Right lobe of liver (tissue), 6 donors: ENCODE measurements around the gene KCNQ5. TPM values are rescaled to one million over a fixed set of nuclear protein-coding genes. Genes with fewer than 3 reads are reported as not detected.

Experiments used
- ATAC-seq, 4 donors: fragments of 200-7000 bp; cut with Tn5 transposase; one replicate each; pipeline ENCODE4 v1.9.1; 2020; ENCODE audit warnings: mild to moderate bottlenecking in 4 of 4, moderate library complexity in 4 of 4
- DNase-seq, 3 donors: peaks; one replicate each; pipeline ENCODE4 v3.0.0-alpha.2; 2020
- H3K27ac ChIP-seq, 3 donors: fragments of 200-600 bp; one replicate each; pipeline ENCODE4 v1.8.0; 2022
- H3K27me3 ChIP-seq, 2 donors: fragments of 200-600 bp; one replicate each; pipeline ENCODE4 v1.8.0; 2022
- H3K36me3 ChIP-seq, 4 donors: fragments of 200-600 bp; sonication (generic) in 1 of 4; one replicate each; pipeline versions ENCODE4 v1.5.1 to v1.8.0; 2017 to 2022; ENCODE audit warnings: control low read depth in 1 of 4
- H3K4me1 ChIP-seq, 4 donors: fragments of 200-600 bp; sonication (generic) in 1 of 4; one replicate each; pipeline versions ENCODE4 v1.5.1 to v1.8.0; 2017 to 2022; ENCODE audit warnings: control low read depth in 1 of 4
- H3K4me3 ChIP-seq, 3 donors: fragments of 200-600 bp; one replicate each; pipeline ENCODE4 v1.8.0; 2022
- H3K9me3 ChIP-seq, 4 donors: fragments of 200-600 bp; sonication (generic) in 1 of 4; one replicate each; pipeline versions ENCODE4 v1.5.1 to v1.8.0; 2017 to 2022; ENCODE audit warnings: control low read depth in 1 of 4
- CTCF ChIP-seq, 4 donors: fragments of 200-600 bp in 3 of 4; fragments of 450-650 bp in 1 of 4; IDR thresholded peaks; one replicate each; pipeline versions ENCODE4 v1.5.1 to v1.8.0; 2016 to 2022; ENCODE audit warnings: antibody characterized with exemption in 4 of 4, mild to moderate bottlenecking in 2 of 4
- POLR2A ChIP-seq: fragments of 450-650 bp; IDR thresholded peaks from one replicate; pipeline ENCODE4 v1.6.1; 2017; ENCODE audit warnings: antibody characterized with exemption, mild to moderate bottlenecking
- WGBS: methylation state at CpG from one replicate; pipeline ENCODE4 v1.1.6; 2018; ENCODE audit warnings: low coverage, low lambda C conversion rate; ENCODE audit not compliant: insufficient coverage; ENCODE audit errors: missing lambda C conversion rate; 5-methylcytosine and 5-hydroxymethylcytosine counted together
- intact Hi-C, 2 donors: fragments of 100-400 bp; cut with DNase I; formaldehyde crosslinking; loops; one replicate each; pipeline versions ENCODE4 v1.11.2 to v1.14.1; 2022
- total RNA-seq, 6 experiments: library from RNA; depleted of rRNA in 2 of 6; stranded (reverse); fragments of >200 nt in 2 of 6; fragmentation: NEBNext Ultra II Directional in 3 of 6; extraction: Animal tissue kit (Norgen Biotek cat#: 25700) in 3 of 6; gene quantifications; one replicate each; pipeline versions ENCODE4 v1.1.0 to v1.2.4, GENCODE V29; 2016 to 2023
- donor health status: DM: no; HTN: yes; CAD: no.
- donor health status: DM: no; HTN: no; CAD: no.
- donor health status: DM: no; HTN: no; CAD: no.
- donor health status: DM: no; HTN: yes; CAD: no.
- donor health status: DM: no; HTN: yes; CAD: no.

Gene KCNQ5
- total RNA-seq, 6 experiments from 2014 or later = 0.04 to 0.11 TPM; not detected in 4

DNA sequence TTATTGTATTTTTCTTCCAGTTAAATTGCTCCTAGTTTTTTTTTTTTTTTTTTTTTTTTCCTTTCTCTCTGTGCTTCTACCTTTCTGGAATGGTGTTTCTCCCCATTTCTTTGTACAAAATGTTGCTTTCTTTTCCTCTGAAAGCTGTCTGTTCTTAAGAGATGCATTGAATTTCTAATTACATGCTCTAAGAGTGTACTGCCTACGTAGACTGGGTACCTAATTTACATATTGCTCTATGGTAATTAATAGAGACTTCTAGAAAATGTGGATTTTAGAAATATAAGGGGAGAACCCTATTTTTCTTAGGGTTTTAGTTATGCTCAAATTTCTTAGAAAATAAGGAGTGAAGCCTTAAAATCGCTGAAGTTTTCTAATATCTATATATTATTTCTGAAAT lies 13.8 kb downstream of the KCNQ5 start:
- intact Hi-C loops = no loop called here
- 36% methylated on average over 2 of the region's 2 CpGs for WGBS
- DNase-seq (no peak), ATAC-seq (no peak)
- Histone ChIP-seq H3K27me3 (no peaks in the 10 kb centered on the region), H3K9me3 (peaks cover 0 to 2% (median 0%) of the 10 kb centered on the region in 4 donors), H3K4me1 (no peaks in the 10 kb centered on the region), H3K27ac (no peak overlapping the region), H3K36me3 (no peaks in the 10 kb centered on the region), H3K4me3 (no peak overlapping the region)
- TF ChIP-seq POLR2A (no peak), CTCF (IDR thresholded peaks at IDR 0.05) (no peak)

- no peak for TF ChIP-seq CTCF (IDR thresholded peaks at IDR 0.05)
- no peak for TF ChIP-seq POLR2A
- DNase-seq = no peak
- peaks cover 0 to 5% (median 0%) of the 10 kb centered on the region in 4 donors for H3K9me3 ChIP-seq
- no peak for ATAC-seq
- no peaks in the 10 kb centered on the region for H3K4me1 ChIP-seq
- WGBS = 43% methylated on average over 2 of the region's 2 CpGs
- H3K4me3 ChIP-seq = no peak overlapping the region
- H3K36me3 ChIP-seq = no peaks in the 10 kb centered on the region
- H3K27me3 ChIP-seq = no peaks in the 10 kb centered on the region
- H3K27ac ChIP-seq = no peak overlapping the region
- intact Hi-C loops = no loop called here
Measured at GRCh38 chr6:72636215-72636614, 14.4 kb downstream of the KCNQ5 start.

DNA sequence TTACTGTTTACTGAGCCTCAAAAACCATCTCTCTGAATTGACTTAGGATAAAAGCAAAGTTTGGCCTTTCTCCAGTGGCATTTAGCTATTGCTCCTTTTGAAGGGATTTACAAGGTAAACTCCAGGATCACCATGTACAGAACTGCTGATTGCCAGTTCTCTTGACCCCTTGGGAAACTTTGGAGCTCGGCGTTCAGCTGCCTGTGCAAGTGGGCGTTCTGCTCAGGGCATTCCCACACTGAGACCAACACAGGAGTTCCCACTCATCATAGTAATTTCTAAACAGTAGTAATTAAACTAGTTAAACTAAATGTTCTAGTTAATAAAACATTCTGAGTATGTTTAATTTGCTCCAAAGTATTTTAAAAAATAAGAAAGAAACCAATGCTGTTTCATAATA lies 14.9 kb downstream of the KCNQ5 start:
- no peak for DNase-seq
- H3K4me3 ChIP-seq = no peak overlapping the region
- H3K36me3 ChIP-seq = no peaks in the 10 kb centered on the region
- H3K9me3 ChIP-seq = peaks cover 0 to 5% (median 0%) of the 10 kb centered on the region in 4 donors
- no peak overlapping the region for H3K27ac ChIP-seq
- intact Hi-C loops = no loop called here
- TF ChIP-seq CTCF (IDR thresholded peaks at IDR 0.05) (no peak), POLR2A (no peak)
- no peaks in the 10 kb centered on the region for H3K27me3 ChIP-seq
- no peak for ATAC-seq
- WGBS = 44% methylated on average over 3 of the region's 3 CpGs
- H3K4me1 ChIP-seq = no peaks in the 10 kb centered on the region

DNA sequence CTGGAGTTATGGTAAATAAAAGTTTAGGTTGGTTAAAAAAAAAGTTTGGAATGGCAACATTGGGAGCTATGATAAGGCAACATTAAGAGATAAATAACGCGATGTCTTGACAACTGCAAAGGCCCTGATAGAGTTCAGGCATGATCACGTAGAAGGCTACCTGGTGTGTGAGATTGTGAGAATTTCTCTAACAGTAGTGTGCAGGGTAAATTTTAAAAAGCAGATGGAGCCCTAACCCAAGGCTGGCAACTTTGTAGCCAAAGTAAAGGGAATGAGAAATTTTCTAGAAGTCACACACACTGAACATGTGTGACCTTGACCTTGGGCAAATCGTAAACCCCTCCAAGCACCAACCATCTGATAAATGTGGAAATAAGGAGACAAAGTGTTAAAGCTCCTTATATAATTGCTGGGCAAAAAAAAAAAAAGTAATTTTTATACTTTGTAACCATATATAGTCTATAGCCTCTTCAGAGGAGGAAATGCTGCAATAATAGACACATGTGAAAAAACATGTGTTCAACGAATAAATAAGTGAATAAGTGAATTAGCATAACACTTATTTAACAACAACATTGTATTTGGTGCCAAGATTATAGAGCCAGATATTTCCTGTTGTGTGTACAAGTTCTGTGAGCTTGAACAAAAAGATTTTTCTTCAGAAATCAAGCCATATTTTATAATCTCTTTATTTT lies 18.2 kb downstream of the KCNQ5 start:
- no peaks in the 10 kb centered on the region for H3K4me1 ChIP-seq
- no peak for ATAC-seq
- intact Hi-C loops = no loop called here

More for the DNA sequence above, 18.2 kb downstream of the KCNQ5 start:
- H3K4me3 ChIP-seq = no peak overlapping the region
- H3K9me3 ChIP-seq = peaks cover 0 to 5% (median 0%) of the 10 kb centered on the region in 4 donors
- no peaks in the 10 kb centered on the region for H3K27me3 ChIP-seq
- 26% methylated on average over 5 of the region's 5 CpGs for WGBS
- TF ChIP-seq POLR2A (no peak), CTCF (IDR thresholded peaks at IDR 0.05) (no peak)
- no peaks in the 10 kb centered on the region for H3K36me3 ChIP-seq
- H3K27ac ChIP-seq = no peak overlapping the region
- no peak for DNase-seq
